HCT116 (cell line): ENCODE results near the gene A3GALT2.

Source experiments
- ATF3 ChIP-seq: IDR thresholded peaks from 2 replicates; pipeline ENCODE4 v1.6.1; 2012
- EZH2phosphoT487 ChIP-seq: fragments of 200-600 bp; IDR thresholded peaks from 2 replicates; pipeline ENCODE4 v1.6.1; 2018; ENCODE audit warnings: antibody characterized with exemption, borderline replicate concordance
- POLR2A ChIP-seq: IDR thresholded peaks from 2 replicates; pipeline ENCODE4 v1.7.0; 2011; ENCODE audit warnings: borderline replicate concordance; ENCODE audit not compliant: insufficient read depth, insufficient read length; ENCODE audit errors: extremely low read depth
- POLR2AphosphoS5 ChIP-seq: IDR thresholded peaks from 2 replicates; pipeline ENCODE4 v1.6.1; 2011; ENCODE audit warnings: mild to moderate bottlenecking, low read depth, low read length, moderate library complexity
- RAD21 ChIP-seq: IDR thresholded peaks from 2 replicates; pipeline ENCODE4 v1.6.1; 2012; ENCODE audit warnings: low read depth, mild to moderate bottlenecking
- SP1 ChIP-seq: IDR thresholded peaks from 2 replicates; pipeline ENCODE4 v1.6.1; 2012; ENCODE audit warnings: low read depth
- YY1 ChIP-seq: IDR thresholded peaks from 2 replicates; pipeline ENCODE4 v1.6.1; 2011; ENCODE audit warnings: low read length, low read depth, moderate library complexity, mild to moderate bottlenecking; ENCODE audit not compliant: insufficient replicate concordance; ENCODE audit errors: extremely low read depth
- TF ChIP-seq, protein P1 (sequence below), 3 experiments: fragments of 200-600 bp in 1 of 3; sonication (generic) in 1 of 3; IDR thresholded peaks in 2 of 3; conservative IDR thresholded peaks in 1 of 3; 2 replicates each; pipeline ENCODE4 v1.5.1; 2012 to 2017; ENCODE audit warnings: low read depth in 2 of 3, low read length in 2 of 3, antibody characterized with exemption in 1 of 3, borderline replicate concordance in 1 of 3, control low read depth in 1 of 3, mild to moderate bottlenecking in 1 of 3, mixed read lengths in 1 of 3, mixed run types in 1 of 3, moderate library complexity in 1 of 3; ENCODE audit not compliant: insufficient read depth in 1 of 3

- TF ChIP-seq EZH2phosphoT487 (no peak), YY1 (no peak), RAD21 (no peak), SP1 (no peak), POLR2A (no peak), ATF3 (no peak), POLR2AphosphoS5 (no peak)
- TF ChIP-seq, protein P1, sequence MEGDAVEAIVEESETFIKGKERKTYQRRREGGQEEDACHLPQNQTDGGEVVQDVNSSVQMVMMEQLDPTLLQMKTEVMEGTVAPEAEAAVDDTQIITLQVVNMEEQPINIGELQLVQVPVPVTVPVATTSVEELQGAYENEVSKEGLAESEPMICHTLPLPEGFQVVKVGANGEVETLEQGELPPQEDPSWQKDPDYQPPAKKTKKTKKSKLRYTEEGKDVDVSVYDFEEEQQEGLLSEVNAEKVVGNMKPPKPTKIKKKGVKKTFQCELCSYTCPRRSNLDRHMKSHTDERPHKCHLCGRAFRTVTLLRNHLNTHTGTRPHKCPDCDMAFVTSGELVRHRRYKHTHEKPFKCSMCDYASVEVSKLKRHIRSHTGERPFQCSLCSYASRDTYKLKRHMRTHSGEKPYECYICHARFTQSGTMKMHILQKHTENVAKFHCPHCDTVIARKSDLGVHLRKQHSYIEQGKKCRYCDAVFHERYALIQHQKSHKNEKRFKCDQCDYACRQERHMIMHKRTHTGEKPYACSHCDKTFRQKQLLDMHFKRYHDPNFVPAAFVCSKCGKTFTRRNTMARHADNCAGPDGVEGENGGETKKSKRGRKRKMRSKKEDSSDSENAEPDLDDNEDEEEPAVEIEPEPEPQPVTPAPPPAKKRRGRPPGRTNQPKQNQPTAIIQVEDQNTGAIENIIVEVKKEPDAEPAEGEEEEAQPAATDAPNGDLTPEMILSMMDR (IDR thresholded peaks at IDR 0.05 in 2 of 3, conservative IDR thresholded peaks at IDR 0.05 in 1 of 3; ENCODE audit: borderline replicate concordance in 1 of 3, insufficient read depth in 1 of 3, low read depth in 2 of 3, low read length in 2 of 3): no peak
Observed at GRCh38 chr1:33327587-33328325, 6.9 kb upstream of the A3GALT2 start.
